Smooth muscle cell of the brain vasculature (primary cell): ENCODE data around the gene ITPR2.
"Not testable (repeated sequence)": the region's sequence is repeated elsewhere in the genome, so short reads cannot be mapped to it uniquely, and the experiment has no call there.

Source experiments
- DNase-seq: peaks from one replicate; pipeline ENCODE4 v3.0.0-alpha.2; 2012; ENCODE audit warnings: low read depth, low spot score

Gene ITPR2

DNA sequence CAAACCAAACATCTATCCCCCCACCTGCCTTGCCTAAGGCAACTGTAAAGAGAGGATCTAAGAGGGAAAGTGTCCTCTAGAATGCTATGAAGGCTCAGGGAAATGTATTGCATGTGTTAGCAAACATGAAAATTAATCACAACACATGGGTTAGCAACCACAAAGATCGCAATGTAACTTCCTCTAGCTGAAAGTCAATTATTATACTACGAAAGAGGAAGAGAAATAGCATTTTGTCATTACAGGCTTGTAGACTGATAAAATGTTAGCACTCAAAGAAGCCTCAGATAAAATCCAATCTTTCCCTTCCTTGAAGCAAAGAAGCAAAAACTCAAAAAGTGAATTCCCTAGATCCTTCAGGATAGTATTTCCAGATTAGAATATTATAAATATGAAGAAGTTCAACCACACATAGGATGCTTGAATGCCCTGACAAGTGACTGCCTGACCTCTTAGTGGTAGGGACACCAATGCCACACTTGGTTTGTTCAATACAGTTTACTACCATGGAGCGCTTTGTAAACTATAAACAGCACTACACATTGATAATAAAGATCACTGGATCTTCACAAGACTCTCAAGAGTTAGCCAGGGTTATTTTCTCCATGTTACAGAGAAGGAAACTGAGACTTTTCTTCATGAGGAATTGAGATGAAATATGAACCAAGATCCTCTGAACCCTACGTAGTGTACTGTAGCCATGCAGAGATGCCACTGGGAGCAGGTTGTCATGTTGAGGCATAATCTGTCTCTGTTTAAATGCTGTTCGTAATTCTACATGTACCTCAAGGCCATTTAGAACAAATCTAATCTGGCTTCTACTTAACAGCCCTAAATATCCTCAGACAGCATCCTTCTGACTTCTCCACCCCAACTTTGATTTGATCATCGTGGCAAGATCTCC is 100.7 kb downstream of the ITPR2 start:
- no peak for DNase-seq

DNA sequence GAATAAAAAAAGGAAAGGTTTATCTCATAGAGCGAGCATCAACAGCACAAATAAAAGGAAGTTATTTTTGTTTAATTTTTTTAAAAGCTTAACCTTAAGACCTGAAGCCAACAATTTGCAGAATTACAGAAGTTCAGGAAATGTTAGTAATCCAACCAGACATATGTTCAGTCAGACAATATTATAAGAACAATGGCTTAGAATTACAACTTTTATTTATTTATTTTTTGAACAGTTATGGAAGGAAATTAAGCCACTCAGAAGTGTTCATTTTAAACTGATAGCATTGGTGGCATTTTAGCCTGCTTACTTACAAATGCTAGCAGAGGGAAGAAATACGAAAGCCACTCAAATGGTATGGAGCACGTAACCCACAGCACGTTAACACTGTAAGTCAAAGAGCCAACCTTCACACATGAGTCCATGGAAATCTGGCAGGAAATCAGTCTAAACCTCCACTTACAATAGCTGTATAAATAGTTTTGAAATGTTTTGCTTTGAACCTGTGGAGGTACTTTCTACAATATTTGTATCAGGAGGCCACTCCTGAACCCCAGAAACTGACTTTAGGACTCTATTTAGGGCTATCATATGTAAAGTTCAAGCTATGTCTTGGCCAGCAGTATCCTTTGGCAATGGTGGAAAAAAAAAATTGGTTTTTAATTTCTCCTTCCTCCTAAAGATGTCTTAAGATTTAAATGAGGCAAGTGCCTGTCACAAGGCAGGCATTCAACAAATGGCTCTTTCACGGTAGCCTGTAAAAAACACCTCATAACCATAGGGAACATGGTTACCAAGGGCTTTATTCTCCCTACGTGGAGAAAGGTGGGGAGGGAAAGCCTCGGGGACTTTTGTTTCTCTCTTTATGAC is 102.3 kb downstream of the ITPR2 start:
- no peak for DNase-seq

GRCh38 chr12:26729137-26729671 is 103.8 kb downstream of the ITPR2 start:
- DNase-seq = not testable (repeated sequence)

DNA sequence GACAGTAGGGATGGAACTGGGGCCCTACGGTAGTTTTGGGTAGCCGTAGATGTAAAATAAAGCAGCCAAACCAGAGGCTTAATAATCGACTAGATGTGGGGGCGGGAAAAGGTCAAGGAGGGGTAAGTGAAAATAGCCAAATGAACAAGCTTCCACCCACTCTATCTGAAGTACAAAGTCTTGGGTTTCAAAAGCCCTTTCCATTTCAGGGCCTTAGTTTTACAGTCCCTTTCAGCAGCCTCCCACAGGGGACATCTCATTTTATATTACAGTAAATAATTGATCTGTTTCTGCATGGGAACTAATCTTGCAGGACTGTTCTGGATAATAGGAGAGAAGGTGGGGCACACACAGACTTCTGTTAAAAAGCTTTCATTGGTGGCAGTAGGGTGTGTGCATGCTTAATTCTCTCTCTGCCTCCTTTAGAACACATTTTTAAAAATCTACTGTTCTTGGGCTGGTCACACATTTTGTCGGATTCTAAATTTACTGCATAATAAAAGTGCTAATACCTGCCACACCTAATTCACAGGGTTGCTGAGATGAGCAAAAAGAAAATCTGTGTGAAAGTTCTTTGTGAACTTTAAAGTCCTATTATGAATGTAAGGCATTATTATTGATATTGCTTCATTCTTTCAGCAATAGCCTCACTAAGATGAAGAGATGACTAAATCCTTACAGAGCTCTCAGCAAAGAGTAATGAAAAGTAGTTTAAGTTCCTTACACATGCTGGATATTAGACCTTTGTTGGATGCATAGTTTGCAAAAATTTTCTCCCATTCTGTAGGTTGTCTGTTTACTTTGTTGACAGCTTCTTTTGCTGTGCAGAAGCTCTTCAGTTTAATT is 104.6 kb downstream of the ITPR2 start:
- no peak for DNase-seq

DNA sequence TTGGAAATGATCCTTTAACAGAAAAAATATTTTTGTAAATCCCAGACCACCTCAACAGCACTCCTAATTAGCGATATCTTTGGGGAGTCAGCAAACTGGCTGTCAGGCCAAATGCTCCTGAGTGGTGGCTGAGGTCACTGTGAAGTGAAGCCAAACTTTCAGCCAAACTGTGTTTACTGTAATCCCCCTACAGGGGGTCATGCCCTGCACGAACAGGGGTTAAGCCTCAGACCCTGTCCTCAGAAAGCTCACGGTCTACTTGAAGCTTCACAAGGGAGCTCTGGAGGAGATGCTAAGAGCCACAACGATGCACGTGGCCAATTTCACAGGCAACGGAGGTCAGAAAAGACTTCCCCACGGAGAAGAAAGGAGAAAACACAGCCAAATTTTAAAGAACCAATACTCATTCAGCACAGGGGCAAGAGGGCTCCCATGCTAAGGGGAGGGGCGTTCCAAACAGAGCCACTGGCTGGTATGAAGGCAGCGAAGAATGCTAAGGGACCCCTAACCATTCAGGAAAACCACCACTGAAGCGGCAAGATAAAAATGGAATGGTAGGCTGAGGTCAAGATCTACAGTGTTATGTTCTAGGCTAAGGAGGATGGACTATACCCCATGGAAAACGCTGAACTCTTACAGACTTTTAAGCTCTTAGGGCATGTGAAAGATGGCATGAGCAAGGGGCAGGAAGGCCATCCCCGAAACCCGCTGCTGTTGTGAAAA is 105.4 kb downstream of the ITPR2 start:
- DNase-seq = no peak

DNA sequence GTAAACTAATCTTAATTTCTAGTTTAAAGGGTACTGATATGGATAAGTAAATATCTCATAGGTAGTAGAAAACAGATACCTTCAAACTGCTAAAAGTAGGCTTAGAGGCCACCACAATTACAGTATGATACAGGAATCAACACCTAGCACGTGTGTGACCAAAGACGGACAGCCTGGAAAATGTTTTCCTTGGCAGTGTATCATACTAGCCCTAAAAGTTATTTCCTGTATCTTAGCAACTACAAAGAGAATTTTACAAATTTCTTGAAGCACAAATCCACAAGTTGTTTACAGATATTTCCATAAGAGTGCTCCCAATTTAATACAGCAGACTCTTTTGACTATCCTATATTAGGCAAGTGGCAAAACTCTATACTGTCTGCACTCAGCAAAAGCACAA is 106.0 kb downstream of the ITPR2 start:
- no peak for DNase-seq

- DNase-seq = no peak
Measured at GRCh38 chr12:26725276-26725916, 107.6 kb downstream of the ITPR2 start.

- DNase-seq = no peak
Measured at GRCh38 chr12:26724309-26724702, 108.7 kb downstream of the ITPR2 start.

DNA sequence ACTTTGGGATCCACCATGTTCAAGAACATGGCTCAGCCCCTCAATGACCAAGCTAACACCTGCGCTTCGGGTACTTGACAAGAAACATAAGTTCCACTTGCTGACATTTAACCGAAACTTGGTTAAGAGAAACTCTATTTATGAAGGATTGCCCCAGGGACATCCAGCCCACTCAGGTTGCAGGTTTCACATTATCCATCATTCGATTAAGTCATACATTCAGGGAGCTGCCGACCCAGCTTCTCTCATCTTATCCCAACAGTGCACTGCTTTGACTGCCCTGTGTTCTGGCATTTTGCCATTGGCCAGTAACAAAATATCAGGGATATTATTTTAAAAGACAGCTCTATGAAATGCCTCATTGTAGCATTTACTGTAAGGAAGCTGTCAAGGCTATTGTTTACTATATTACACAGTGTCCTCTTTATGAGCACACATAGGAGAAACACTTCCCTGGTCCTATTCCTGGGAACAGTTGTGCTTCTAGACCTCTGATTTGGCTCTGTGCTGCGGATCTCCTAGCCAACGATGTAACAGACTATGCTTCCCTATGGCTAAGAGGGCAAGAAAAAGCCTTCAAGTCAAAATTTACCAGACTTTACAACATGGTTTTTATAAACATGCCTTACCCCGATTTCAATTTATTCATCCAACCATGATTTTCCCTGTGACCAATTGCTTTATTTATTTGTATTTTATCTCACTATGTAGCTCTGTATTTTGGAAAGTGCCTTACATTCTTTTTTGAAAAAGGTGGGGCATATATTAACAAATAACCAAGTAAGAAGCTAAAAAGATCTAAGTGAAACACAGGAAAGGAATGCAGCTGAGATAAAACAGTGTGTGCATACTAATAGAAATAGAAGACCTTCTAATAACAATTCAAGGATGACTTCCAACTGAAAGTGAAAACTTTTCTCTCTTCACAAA is 109.3 kb downstream of the ITPR2 start:
- DNase-seq = no peak

- no peak for DNase-seq
Measured at GRCh38 chr12:26721800-26722199, 111.2 kb downstream of the ITPR2 start.

DNA sequence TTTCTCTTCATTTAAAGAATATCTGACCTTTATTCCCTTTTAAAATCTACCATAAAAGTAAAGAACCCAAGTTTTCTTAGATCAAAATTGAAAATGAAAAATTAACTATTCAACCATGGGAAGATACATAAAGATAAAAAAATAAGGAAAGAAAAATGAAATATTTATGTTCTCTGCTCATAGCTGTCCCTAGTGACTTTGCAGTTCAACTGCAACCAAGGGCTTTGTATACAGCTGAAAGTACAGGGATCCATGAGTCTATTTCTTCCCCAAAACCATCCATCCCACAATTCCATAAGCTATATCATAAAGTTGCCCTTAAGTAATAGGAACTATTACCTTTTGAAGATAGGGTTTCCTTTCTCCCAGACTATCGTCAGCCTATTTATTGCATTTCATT is 113.1 kb downstream of the ITPR2 start:
- DNase-seq = no peak

- DNase-seq = no peak
Measured at GRCh38 chr12:26717757-26718156, 115.2 kb downstream of the ITPR2 start.

DNA sequence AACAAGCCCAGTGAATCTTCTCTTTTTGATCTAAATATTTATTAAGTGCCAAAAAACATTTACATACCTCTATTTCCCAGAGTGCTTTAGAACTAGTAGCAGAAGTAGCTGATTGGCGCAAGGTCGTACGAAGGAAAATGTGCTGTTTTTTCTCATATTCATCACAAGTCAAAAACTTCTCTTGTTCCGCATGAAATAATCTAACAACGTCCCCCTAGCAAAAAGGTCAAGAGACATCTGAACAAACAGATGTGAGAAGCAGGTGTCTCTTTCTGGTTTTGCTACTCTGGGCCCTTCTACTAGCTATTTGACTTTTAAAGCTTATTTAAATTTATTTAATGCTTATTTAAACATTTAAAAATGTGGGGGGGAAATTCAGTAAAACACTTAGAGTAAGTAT is 117.8 kb downstream of the ITPR2 start:
- DNase-seq = no peak

DNA sequence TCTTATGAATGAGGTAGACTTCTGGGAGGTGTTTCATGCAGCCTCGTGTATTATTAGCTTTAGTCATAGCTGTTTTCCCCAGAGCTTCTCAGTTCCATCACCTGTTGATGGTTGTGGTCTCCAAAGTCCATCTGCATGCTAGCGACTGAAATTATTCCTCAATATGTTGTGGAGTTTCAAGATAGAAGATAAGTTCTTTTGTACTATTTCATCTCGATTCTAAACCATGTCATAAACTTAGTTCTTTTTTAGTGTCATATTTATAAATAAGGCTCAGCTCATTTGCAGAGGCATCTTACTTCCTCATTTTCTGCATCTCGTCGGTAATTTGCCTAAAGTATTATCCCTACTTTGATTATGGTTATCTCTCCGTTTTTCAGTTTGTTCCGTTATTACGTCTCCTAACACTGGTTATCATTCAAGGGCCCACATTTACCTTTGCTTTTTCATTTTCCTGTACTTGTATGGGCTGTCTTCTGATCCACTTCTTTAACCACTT is 119.1 kb downstream of the ITPR2 start:
- DNase-seq = no peak

DNA sequence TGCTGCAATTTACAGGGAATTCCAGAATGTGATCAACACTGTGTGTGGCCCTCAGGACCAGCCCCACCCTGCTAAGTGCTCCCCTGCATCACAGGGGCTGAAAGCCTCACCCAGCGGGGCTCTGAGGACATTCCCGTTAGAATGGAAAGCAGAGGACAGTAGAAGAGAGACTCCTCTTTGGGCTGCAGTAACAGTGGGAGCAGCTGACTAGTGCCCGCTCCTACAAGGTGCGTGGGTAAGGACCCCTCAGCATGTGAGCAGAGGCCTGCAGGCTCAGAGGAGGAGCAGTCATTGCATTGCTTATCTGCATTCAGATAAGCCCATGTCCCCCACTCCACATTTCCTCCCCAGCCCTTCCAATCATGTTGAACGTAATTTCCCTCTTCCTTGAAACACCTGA is 120.1 kb downstream of the ITPR2 start:
- no peak for DNase-seq

DNA sequence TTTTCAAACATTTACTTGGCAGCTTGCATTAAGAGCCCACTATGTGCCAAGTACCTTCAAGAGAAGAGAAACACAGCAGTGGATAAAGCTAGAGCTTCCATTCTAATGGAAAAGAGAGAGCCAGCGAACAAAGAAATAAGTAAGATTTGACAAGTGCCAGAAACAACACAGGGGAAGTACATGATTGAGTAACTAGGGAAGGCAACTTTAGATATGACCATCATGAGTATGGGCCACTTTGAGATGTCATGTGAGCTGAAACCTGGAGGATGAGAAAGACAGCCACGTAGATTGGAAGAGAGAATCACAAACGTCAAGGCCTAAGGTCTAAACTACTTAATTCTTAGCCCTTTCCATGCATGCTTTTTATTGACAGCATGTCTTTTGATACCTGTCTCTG is 121.4 kb downstream of the ITPR2 start:
- DNase-seq = no peak

- no peak for DNase-seq
Measured at GRCh38 chr12:26711072-26711471, 121.9 kb downstream of the ITPR2 start.

- DNase-seq = no peak
Measured at GRCh38 chr12:26705851-26706250, 127.1 kb downstream of the ITPR2 start.
